H9 (cell line): Measurements from ENCODE around the gene GCSH. TPM values are rescaled to one million over a fixed set of nuclear protein-coding genes. Genes with fewer than 3 reads are reported as not detected.

ENCODE experiments used
- DNase-seq: peaks from one replicate; pipeline ENCODE4 v3.0.0-alpha.2; 2017
- H2AFZ ChIP-seq: one replicate; pipeline ENCODE4 v1.6.1; 2013; ENCODE audit warnings: mild to moderate bottlenecking, low read length, control low read depth, moderate library complexity
- H2AK5ac ChIP-seq: 2 replicates; pipeline ENCODE4 v1.6.1; 2013; ENCODE audit warnings: low read length, control low read depth, mixed read lengths; ENCODE audit not compliant: insufficient read length
- H2BK120ac ChIP-seq: one replicate; pipeline ENCODE4 v1.6.1; 2013; ENCODE audit warnings: low read depth, mild to moderate bottlenecking, low read length, control low read depth, inconsistent platforms; ENCODE audit not compliant: poor library complexity, severe bottlenecking
- H2BK12ac ChIP-seq: 2 replicates; pipeline ENCODE4 v1.6.1; 2013; ENCODE audit warnings: low read length, control low read depth, mixed read lengths, low read depth; ENCODE audit not compliant: insufficient read length
- H2BK15ac ChIP-seq: 2 replicates; pipeline ENCODE4 v1.6.1; 2013; ENCODE audit warnings: low read depth, low read length, control low read depth
- H2BK20ac ChIP-seq: one replicate; pipeline ENCODE4 v1.6.1; 2013; ENCODE audit warnings: low read depth, mild to moderate bottlenecking, low read length, control low read depth, inconsistent platforms; ENCODE audit not compliant: poor library complexity, severe bottlenecking
- H2BK5ac ChIP-seq: 2 replicates; pipeline ENCODE4 v1.6.1; 2013; ENCODE audit warnings: low read length, control low read depth, mixed read lengths; ENCODE audit not compliant: insufficient read length
- H3K14ac ChIP-seq: 2 replicates; pipeline ENCODE4 v1.6.1; 2013; ENCODE audit warnings: low read length, control low read depth; ENCODE audit not compliant: insufficient read depth
- H3K18ac ChIP-seq: 2 replicates; pipeline ENCODE4 v1.6.1; 2013; ENCODE audit warnings: low read depth, mild to moderate bottlenecking, mixed read lengths, low read length, control low read depth; ENCODE audit not compliant: insufficient read length
- H3K23ac ChIP-seq: 2 replicates; pipeline ENCODE4 v1.6.1; 2013; ENCODE audit warnings: low read length, control low read depth, mixed read lengths, low read depth; ENCODE audit not compliant: insufficient read length
- H3K23me2 ChIP-seq: 2 replicates; pipeline ENCODE4 v1.6.1; 2013; ENCODE audit warnings: low read depth, mild to moderate bottlenecking, mixed read lengths, low read length, control low read depth; ENCODE audit not compliant: insufficient read length, poor library complexity, severe bottlenecking
- H3K27ac ChIP-seq: 2 replicates; pipeline ENCODE4 v1.5.1; 2013; ENCODE audit warnings: low read length, control low read depth, mixed read lengths, low read depth; ENCODE audit not compliant: insufficient read length
- H3K27me3 ChIP-seq: 2 replicates; pipeline ENCODE4 v1.6.1; 2013; ENCODE audit warnings: low read length, control low read depth, inconsistent platforms; ENCODE audit not compliant: insufficient read depth
- H3K4ac ChIP-seq: 2 replicates; pipeline ENCODE4 v1.6.1; 2013; ENCODE audit warnings: low read depth, mild to moderate bottlenecking, control low read depth, inconsistent platforms, low read length, moderate library complexity
- H3K4me1 ChIP-seq: 2 replicates; pipeline ENCODE4 v1.6.1; 2013; ENCODE audit warnings: low read length, control low read depth, inconsistent platforms; ENCODE audit not compliant: insufficient read depth
- H3K4me2 ChIP-seq: 2 replicates; pipeline ENCODE4 v1.6.1; 2013; ENCODE audit warnings: low read length, control low read depth, mixed read lengths; ENCODE audit not compliant: insufficient read length, insufficient read depth
- H3K56ac ChIP-seq: 2 replicates; pipeline ENCODE4 v1.6.1; 2013; ENCODE audit warnings: low read depth, mild to moderate bottlenecking, mixed read lengths, low read length, control low read depth; ENCODE audit not compliant: insufficient read length
- H3K79me1 ChIP-seq: 2 replicates; pipeline ENCODE4 v1.6.1; 2013; ENCODE audit warnings: low read depth, mild to moderate bottlenecking, moderate library complexity, low read length, control low read depth, inconsistent platforms; ENCODE audit not compliant: insufficient read depth, poor library complexity, severe bottlenecking
- H3K79me2 ChIP-seq: 2 replicates; pipeline ENCODE4 v1.6.1; 2013; ENCODE audit warnings: low read length, control low read depth, inconsistent platforms; ENCODE audit not compliant: insufficient read depth
- H3K9ac ChIP-seq: 2 replicates; pipeline ENCODE4 v1.6.1; 2013; ENCODE audit warnings: low read length, control low read depth, mixed read lengths; ENCODE audit not compliant: insufficient read length; ENCODE audit errors: extremely low read depth
- H3K9me3 ChIP-seq: one replicate; pipeline ENCODE4 v1.6.1; 2013; ENCODE audit warnings: low read depth, low read length, inconsistent platforms; ENCODE audit not compliant: control insufficient read depth
- H3T11ph ChIP-seq: one replicate; pipeline ENCODE4 v1.6.1; 2013; ENCODE audit warnings: mild to moderate bottlenecking, low read length, control low read depth, inconsistent platforms
- H4K20me1 ChIP-seq: one replicate; pipeline ENCODE4 v1.6.1; 2013; ENCODE audit not compliant: control insufficient read depth, insufficient read length, insufficient read depth
- H4K5ac ChIP-seq: 2 replicates; pipeline ENCODE4 v1.6.1; 2013; ENCODE audit warnings: low read depth, mild to moderate bottlenecking, mixed read lengths, low read length, control low read depth; ENCODE audit not compliant: insufficient read length
- H4K8ac ChIP-seq: replicated peaks from 2 replicates; pipeline ENCODE4 v1.6.1; 2013; ENCODE audit warnings: low read length, control low read depth, mixed read lengths, low read depth; ENCODE audit not compliant: insufficient read length
- H4K91ac ChIP-seq: 2 replicates; pipeline ENCODE4 v1.6.1; 2013; ENCODE audit warnings: low read depth, mild to moderate bottlenecking, moderate library complexity, mixed read lengths, low read length, control low read depth; ENCODE audit not compliant: insufficient read length
- H3K27ac Mint-ChIP-seq, 3 experiments: 2 replicates in 2 of 3; 3 replicates in 1 of 3; pipeline ENCODE4 v1.8.0; 2020 to 2021; ENCODE audit warnings: mixed read lengths in 3 of 3, mild to moderate bottlenecking in 1 of 3, moderate library complexity in 1 of 3
- H3K27me3 Mint-ChIP-seq: 2 replicates; pipeline ENCODE4 v1.8.0; 2021; ENCODE audit warnings: low read depth, mild to moderate bottlenecking, moderate library complexity, mixed read lengths
- H3K36me3 Mint-ChIP-seq, 3 experiments: 2 replicates in 2 of 3; 3 replicates in 1 of 3; pipeline ENCODE4 v1.8.0; 2020 to 2021; ENCODE audit warnings: low read depth in 3 of 3, mixed read lengths in 3 of 3; ENCODE audit not compliant: insufficient read depth in 1 of 3
- H3K4me1 Mint-ChIP-seq, 2 experiments: 2 replicates each; pipeline ENCODE4 v1.8.0; 2020; ENCODE audit warnings: mixed read lengths in 2 of 2
- H3K4me3 Mint-ChIP-seq, 2 experiments: 2 replicates in 1 of 2; 3 replicates in 1 of 2; pipeline ENCODE4 v1.8.0; 2020 to 2021; ENCODE audit warnings: mild to moderate bottlenecking in 2 of 2, mixed read lengths in 2 of 2, moderate library complexity in 1 of 2
- H3K9me3 Mint-ChIP-seq, 2 experiments: 2 replicates in 1 of 2; 3 replicates in 1 of 2; pipeline ENCODE4 v1.8.0; 2020; ENCODE audit warnings: mild to moderate bottlenecking in 2 of 2, mixed read lengths in 2 of 2, moderate library complexity in 1 of 2
- WGBS: extraction: QIAGEN DNeasy Blood & Tissue Kit; methylation state at CpG from one replicate; pipeline ENCODE4 v1.1.7; 2013; ENCODE audit warnings: missing lambda C conversion rate, low lambda C conversion rate, mixed read lengths; ENCODE audit not compliant: insufficient read length; ENCODE audit errors: extremely low coverage; 5-methylcytosine and 5-hydroxymethylcytosine counted together
- total RNA-seq: library from RNA; stranded (reverse); gene quantifications from 2 replicates; pipeline ENCODE4 v1.2.1, GENCODE V29; 2021
- TF ChIP-seq, protein P1 (sequence below): fragments of 200-600 bp; sonication (generic); conservative IDR thresholded peaks from 3 replicates; pipeline ENCODE4 v1.8.0; 2021; ENCODE audit warnings: antibody characterized with exemption, mild to moderate bottlenecking

Gene GCSH
- total RNA-seq, 1 experiment from 2014 or later = 87.4 TPM

DNA sequence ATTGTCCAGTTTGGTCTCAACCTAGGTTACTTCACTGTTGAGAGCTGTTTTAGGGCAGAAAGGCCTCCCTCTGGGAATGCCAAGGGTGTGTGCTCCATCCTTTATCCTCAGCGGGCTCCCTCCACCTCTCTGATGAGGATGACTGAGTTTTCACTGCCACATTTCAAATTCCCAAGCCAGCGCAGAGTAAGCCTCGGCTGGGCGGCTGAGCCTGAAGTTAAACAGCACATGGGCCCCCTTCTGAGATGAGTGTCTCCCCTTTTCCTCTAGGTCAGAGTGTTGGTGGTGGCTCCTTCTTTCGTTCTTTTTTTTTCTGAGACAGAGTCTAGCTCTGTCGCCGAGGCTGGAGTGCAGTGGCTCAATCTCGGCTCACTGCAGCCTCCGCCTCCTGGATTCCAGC lies 5.5 kb upstream of the GCSH start:
- no peak overlapping the region for H2BK15ac ChIP-seq
- no peak overlapping the region for H3K4ac ChIP-seq
- no peaks in the 10 kb centered on the region for H3K27me3 ChIP-seq
- no peak overlapping the region for H3K9ac ChIP-seq
- H3K4me2 ChIP-seq = no peak overlapping the region
- no peak overlapping the region for H2BK12ac ChIP-seq
- TF ChIP-seq, protein P1, sequence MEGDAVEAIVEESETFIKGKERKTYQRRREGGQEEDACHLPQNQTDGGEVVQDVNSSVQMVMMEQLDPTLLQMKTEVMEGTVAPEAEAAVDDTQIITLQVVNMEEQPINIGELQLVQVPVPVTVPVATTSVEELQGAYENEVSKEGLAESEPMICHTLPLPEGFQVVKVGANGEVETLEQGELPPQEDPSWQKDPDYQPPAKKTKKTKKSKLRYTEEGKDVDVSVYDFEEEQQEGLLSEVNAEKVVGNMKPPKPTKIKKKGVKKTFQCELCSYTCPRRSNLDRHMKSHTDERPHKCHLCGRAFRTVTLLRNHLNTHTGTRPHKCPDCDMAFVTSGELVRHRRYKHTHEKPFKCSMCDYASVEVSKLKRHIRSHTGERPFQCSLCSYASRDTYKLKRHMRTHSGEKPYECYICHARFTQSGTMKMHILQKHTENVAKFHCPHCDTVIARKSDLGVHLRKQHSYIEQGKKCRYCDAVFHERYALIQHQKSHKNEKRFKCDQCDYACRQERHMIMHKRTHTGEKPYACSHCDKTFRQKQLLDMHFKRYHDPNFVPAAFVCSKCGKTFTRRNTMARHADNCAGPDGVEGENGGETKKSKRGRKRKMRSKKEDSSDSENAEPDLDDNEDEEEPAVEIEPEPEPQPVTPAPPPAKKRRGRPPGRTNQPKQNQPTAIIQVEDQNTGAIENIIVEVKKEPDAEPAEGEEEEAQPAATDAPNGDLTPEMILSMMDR = no peak
- H3K4me1 ChIP-seq = no peaks in the 10 kb centered on the region
- no CpG with 5 or more reads among the region's 9 CpGs for WGBS
- no peak overlapping the region for H2AK5ac ChIP-seq
- no peaks in the 10 kb centered on the region for H3K23me2 ChIP-seq
- H3K9me3 ChIP-seq = no peaks in the 10 kb centered on the region
- H4K91ac ChIP-seq = no peak overlapping the region
- H3T11ph ChIP-seq = no peak overlapping the region
- H3K9me3 Mint-ChIP-seq = no peaks in the 10 kb centered on the region
- H3K27ac Mint-ChIP-seq = peak overlapping the region in 1 of 3 experiments; percentile 65; a peak in 1 of 7 replicates
- no peak overlapping the region for H4K5ac ChIP-seq
- H2BK5ac ChIP-seq = no peak overlapping the region
- H2AFZ ChIP-seq = no peak overlapping the region
- H4K8ac ChIP-seq = no peak overlapping the region
- H3K36me3 Mint-ChIP-seq = no peaks in the 10 kb centered on the region
- H3K18ac ChIP-seq = no peak overlapping the region
- no peak overlapping the region for H3K56ac ChIP-seq
- no peak overlapping the region for H3K27ac ChIP-seq
- no peaks in the 10 kb centered on the region for H3K79me2 ChIP-seq
- no peak overlapping the region for H2BK120ac ChIP-seq
- H3K27me3 Mint-ChIP-seq = no peaks in the 10 kb centered on the region; the same call in 1 of the 2 replicates
- no peak for DNase-seq
- peaks cover 0 to under 1% of the 10 kb centered on the region in 2 experiments; a peak in 2 of 4 replicates for H3K4me1 Mint-ChIP-seq
- H3K14ac ChIP-seq = no peak overlapping the region
- no peak overlapping the region for H3K4me3 Mint-ChIP-seq
- no peaks in the 10 kb centered on the region for H3K79me1 ChIP-seq
- no peaks in the 10 kb centered on the region for H4K20me1 ChIP-seq
- no peak overlapping the region for H2BK20ac ChIP-seq
- H3K23ac ChIP-seq = no peak overlapping the region
